Lower leg skin (tissue), 4 donors: ENCODE measurements around the gene UBA1. TPM values are rescaled to one million over a fixed set of nuclear protein-coding genes. Genes with fewer than 3 reads are reported as not detected.
A peak's percentile ranks its signal among the peaks of the same experiment; 100 is the strongest.

Experiments used
- DNase-seq, 2 donors: peaks; one replicate each; pipeline ENCODE4 v3.0.0-alpha.2; 2019; ENCODE audit warnings: low spot score in 2 of 2
- H3K4me3 ChIP-seq: fragments of 200-600 bp; sonication (generic); 2 replicates; pipeline ENCODE4 v1.5.1; 2017; ENCODE audit warnings: mild to moderate bottlenecking, low read depth; ENCODE audit not compliant: poor library complexity, severe bottlenecking
- CTCF ChIP-seq, 3 donors: fragments of 450-650 bp; IDR thresholded peaks; one replicate each; pipeline ENCODE4 v1.5.1; 2016; ENCODE audit warnings: antibody characterized with exemption in 3 of 3, mild to moderate bottlenecking in 3 of 3, moderate library complexity in 2 of 3
- POLR2A ChIP-seq, 2 donors: fragments of 450-650 bp; IDR thresholded peaks; one replicate each; pipeline ENCODE4 v1.6.1; 2016 to 2017; ENCODE audit warnings: antibody characterized with exemption in 2 of 2, mild to moderate bottlenecking in 1 of 2, moderate library complexity in 1 of 2
- WGBS, 2 donors: methylation state at CpG; one replicate each; pipeline ENCODE4 v1.1.5; 2018; 5-methylcytosine and 5-hydroxymethylcytosine counted together
- intact Hi-C: fragments of 100-400 bp; cut with DNase I; formaldehyde crosslinking; loops from one replicate; pipeline ENCODE4 v1.15.0; 2023; ENCODE audit warnings: low total_unique reads
- total RNA-seq, 4 donors: library from RNA; depleted of rRNA; stranded (reverse); fragments of >200 nt; gene quantifications; one replicate each; pipeline ENCODE4 v1.1.0, GENCODE V29; 2016

UBA1 gene
- total RNA-seq, 4 donors from 2014 or later, result 112 to 159 (median 121) TPM

GRCh38 chrX:47231167-47231566 lies 37.5 kb downstream of the UBA1 start:
- TF ChIP-seq CTCF (IDR thresholded peaks at IDR 0.05) (no peak), POLR2A (IDR thresholded peaks at IDR 0.05) (no peak)
- whole genome bisulfite sequencing, 2 donors, result 61 to 72% methylated on average over 2 of the region's 2 CpGs

GRCh38 chrX:47232197-47232802 lies 38.7 kb downstream of the UBA1 start:
- 53 to 67% methylated on average over 6 to 8 of the region's 8 CpGs for WGBS, 2 donors
- no peak overlapping the region for H3K4me3 ChIP-seq
- DNase-seq, result no peak
- TF ChIP-seq CTCF (IDR thresholded peaks at IDR 0.05) (no peak), POLR2A (IDR thresholded peaks at IDR 0.05) (no peak)
- intact Hi-C loops, result no loop called here

More at GRCh38 chrX:47231167-47231566, 37.5 kb downstream of the UBA1 start:
- intact Hi-C loops, result no loop called here
- H3K4me3 ChIP-seq, result no peak overlapping the region
- peak in 1 of 2 donors; percentile 61 for DNase-seq

- TF ChIP-seq CTCF (IDR thresholded peaks at IDR 0.05) (no peak), POLR2A (IDR thresholded peaks at IDR 0.05) (peak in 1 of 2 donors; percentile 28)
- H3K4me3 ChIP-seq, result peak within 1 kb of the TSS; percentile 34
- peak in 1 of 2 donors; percentile 87 for DNase-seq
- 2 to 29% methylated on average over 12 to 40 of the region's 46 CpGs for WGBS, 2 donors
- intact Hi-C loops, result no loop called here
Measured at GRCh38 chrX:47232803-47233332, 39.2 kb downstream of the UBA1 start, which contains the start of gene USP11. Gene USP11, plus strand, starts transcription at chrX:47233009. Its CDS starts 35 bp downstream, at chrX:47233044.

GRCh38 chrX:47233333-47234113 lies 39.9 kb downstream of the UBA1 start:
- 1 to 18% methylated on average over 41 to 51 of the region's 51 CpGs for WGBS, 2 donors
- TF ChIP-seq POLR2A (IDR thresholded peaks at IDR 0.05) (no peak), CTCF (IDR thresholded peaks at IDR 0.05) (no peak)
- DNase-seq, result peak; percentile 93 to 98
- intact Hi-C loops, result no loop called here
- no peak overlapping the region for H3K4me3 ChIP-seq

GRCh38 chrX:47234583-47234982 lies 41.0 kb downstream of the UBA1 start:
- intact Hi-C loops, result no loop called here
- WGBS, 2 donors, result 42 to 56% methylated on average over 3 of the region's 3 CpGs
- H3K4me3 ChIP-seq, result no peak overlapping the region
- no peak for DNase-seq
- TF ChIP-seq POLR2A (IDR thresholded peaks at IDR 0.05), result no peak

- no peak overlapping the region for H3K4me3 ChIP-seq
- intact Hi-C loops, result no loop called here
- whole genome bisulfite sequencing, 2 donors, result 54 to 73% methylated on average over 4 of the region's 4 CpGs
- DNase-seq, result no peak
- TF ChIP-seq POLR2A (IDR thresholded peaks at IDR 0.05) (no peak), CTCF (IDR thresholded peaks at IDR 0.05) (no peak)
Measured at GRCh38 chrX:47235691-47236103, 42.1 kb downstream of the UBA1 start.
